Natural killer cell (primary cell): Measurements from ENCODE around the gene TIMP3. TPM values are rescaled to one million over a fixed set of nuclear protein-coding genes. Genes with fewer than 3 reads are reported as not detected.

ENCODE experiments used
- ATAC-seq, 3 donors: fragments of 150-1000 bp in 2 of 3; fragments of 200-7000 bp in 1 of 3; cut with Tn5 transposase; 1 replicate in 1 of 3; 2 replicates in 2 of 3; pipeline ENCODE4 v1.10.0; 2021; ENCODE audit warnings: mild to moderate bottlenecking in 2 of 3, moderate library complexity in 2 of 3
- DNase-seq, 2 donors: peaks; one replicate each; pipeline versions ENCODE4 v3.0.0 to v3.0.0-alpha.2; 2013 to 2021; ENCODE audit warnings: mixed read lengths in 1 of 2
- H3K27ac ChIP-seq: one replicate; pipeline ENCODE4 v1.5.1; 2013; ENCODE audit warnings: mild to moderate bottlenecking, low read length
- H3K27me3 ChIP-seq: one replicate; pipeline ENCODE4 v1.6.1; 2013; ENCODE audit warnings: low read length; ENCODE audit not compliant: control insufficient read depth, insufficient read depth
- H3K36me3 ChIP-seq: one replicate; pipeline ENCODE4 v1.6.1; 2013; ENCODE audit warnings: low read length; ENCODE audit not compliant: control insufficient read depth, insufficient read depth
- H3K4me1 ChIP-seq: one replicate; pipeline ENCODE4 v1.6.1; 2013; ENCODE audit warnings: low read length; ENCODE audit not compliant: control insufficient read depth, insufficient read depth
- H3K4me3 ChIP-seq: one replicate; pipeline ENCODE4 v1.5.1; 2013; ENCODE audit warnings: low read length
- H3K9me3 ChIP-seq: one replicate; pipeline ENCODE4 v1.6.1; 2013; ENCODE audit warnings: low read length; ENCODE audit not compliant: control insufficient read depth, insufficient read depth
- H3K27ac Mint-ChIP-seq, 2 donors: one replicate each; pipeline ENCODE4 v1.8.0; 2022; ENCODE audit warnings: mild to moderate bottlenecking in 2 of 2, mixed read lengths in 2 of 2, moderate library complexity in 1 of 2
- H3K27me3 Mint-ChIP-seq, 2 donors: one replicate each; pipeline ENCODE4 v1.8.0; 2022; ENCODE audit warnings: low read depth in 2 of 2, mixed read lengths in 2 of 2
- H3K36me3 Mint-ChIP-seq: one replicate; pipeline ENCODE4 v1.8.0; 2022; ENCODE audit warnings: mixed read lengths
- H3K4me1 Mint-ChIP-seq, 2 donors: one replicate each; pipeline ENCODE4 v1.8.0; 2022; ENCODE audit warnings: mixed read lengths in 2 of 2
- H3K4me3 Mint-ChIP-seq: one replicate; pipeline ENCODE4 v1.8.0; 2022; ENCODE audit warnings: mild to moderate bottlenecking, moderate library complexity, mixed read lengths
- H3K9me3 Mint-ChIP-seq, 2 donors: one replicate each; pipeline ENCODE4 v1.8.0; 2022; ENCODE audit warnings: mixed read lengths in 2 of 2
- CTCF ChIP-seq: fragments of 200-600 bp; IDR thresholded peaks from one replicate; pipeline ENCODE4 v1.8.0; 2022; ENCODE audit warnings: antibody characterized with exemption
- WGBS: methylation state at CpG from one replicate; pipeline ENCODE4 v1.1.7; 2013; ENCODE audit warnings: missing lambda C conversion rate; ENCODE audit not compliant: insufficient coverage; 5-methylcytosine and 5-hydroxymethylcytosine counted together
- intact Hi-C: fragments of 100-400 bp; cut with micrococcal nuclease; formaldehyde crosslinking; loops from one replicate; pipeline ENCODE4 v1.14.2; 2022
- total RNA-seq, 4 donors: library from RNA; stranded (reverse); fragments of 120-200 nt in 1 of 4; gene quantifications; one replicate each; pipeline versions ENCODE4 v1.2.3 to v1.2.4, GENCODE V29; 2013 to 2022

Gene TIMP3
- total RNA-seq, 3 donors from 2014 or later (not counting 1 experiment from before 2014, with no cell fraction given): 0.12 TPM; not detected in 2

GRCh38 chr22:32824531-32825312 lies 23.2 kb downstream of the TIMP3 start:
- WGBS: 90% methylated on average over 11 of the region's 11 CpGs
- Mint-ChIP-seq H3K27me3 (peaks cover 0 to 3% of the 10 kb centered on the region in 2 donors), H3K27ac (no peak overlapping the region), H3K36me3 (no peaks in the 10 kb centered on the region), H3K9me3 (no peaks in the 10 kb centered on the region), H3K4me1 (no peaks in the 10 kb centered on the region), H3K4me3 (no peak overlapping the region)
- no peak overlapping the region for H3K27ac ChIP-seq
- ATAC-seq (no peak), DNase-seq (no peak)
- H3K27me3 ChIP-seq: no peaks in the 10 kb centered on the region
- no peaks in the 10 kb centered on the region for H3K36me3 ChIP-seq
- H3K9me3 ChIP-seq: no peaks in the 10 kb centered on the region
- no peaks in the 10 kb centered on the region for H3K4me1 ChIP-seq
- no peak for TF ChIP-seq CTCF
- intact Hi-C loops: no loop called here
- no peak overlapping the region for H3K4me3 ChIP-seq

- no peaks in the 10 kb centered on the region for H3K4me1 ChIP-seq
- WGBS: 90% methylated on average over 2 of the region's 2 CpGs
- no peaks in the 10 kb centered on the region for H3K9me3 Mint-ChIP-seq
- no peaks in the 10 kb centered on the region for H3K36me3 ChIP-seq
- H3K27me3 ChIP-seq: no peaks in the 10 kb centered on the region
- no peak overlapping the region for H3K27ac Mint-ChIP-seq
- no peak overlapping the region for H3K4me3 ChIP-seq
- H3K4me1 Mint-ChIP-seq: no peaks in the 10 kb centered on the region
- TF ChIP-seq CTCF: no peak
- H3K9me3 ChIP-seq: no peaks in the 10 kb centered on the region
- H3K4me3 Mint-ChIP-seq: no peak overlapping the region
- H3K27me3 Mint-ChIP-seq: peaks cover 0 to 3% of the 10 kb centered on the region in 2 donors
- intact Hi-C loops: no loop called here
- ATAC-seq (no peak), DNase-seq (no peak)
- H3K27ac ChIP-seq: no peak overlapping the region
- H3K36me3 Mint-ChIP-seq: no peaks in the 10 kb centered on the region
These were observed 25.0 kb downstream of the TIMP3 start for GRCh38 chr22:32826537-32826936.

- Mint-ChIP-seq H3K4me1 (peaks cover 0 to 4% of the 10 kb centered on the region in 2 donors), H3K27ac (no peak overlapping the region), H3K36me3 (no peaks in the 10 kb centered on the region), H3K9me3 (no peaks in the 10 kb centered on the region), H3K4me3 (no peak overlapping the region), H3K27me3 (peaks cover 0 to 3% of the 10 kb centered on the region in 2 donors)
- Histone ChIP-seq H3K27me3 (no peaks in the 10 kb centered on the region), H3K27ac (no peak overlapping the region), H3K9me3 (no peaks in the 10 kb centered on the region), H3K36me3 (no peaks in the 10 kb centered on the region), H3K4me1 (no peaks in the 10 kb centered on the region), H3K4me3 (no peak overlapping the region)
- TF ChIP-seq CTCF: no peak
- DNase-seq (no peak), ATAC-seq (no peak)
- intact Hi-C loops: no loop called here
- 80% methylated on average over 7 of the region's 7 CpGs for WGBS
These were observed 25.6 kb downstream of the TIMP3 start for GRCh38 chr22:32827049-32827602.
